SK-N-MC (cell line): ENCODE results near the gene GINS2.

ENCODE experiments used
- DNase-seq: peaks from one replicate; pipeline ENCODE4 v3.0.0-alpha.2; 2011; ENCODE audit warnings: low read depth, low spot score
- H3K27ac ChIP-seq: fragments of 200-600 bp; sonication (generic); 2 replicates; pipeline ENCODE4 v1.5.1; 2016; ENCODE audit warnings: mixed run types
- H3K36me3 ChIP-seq: fragments of 200-600 bp; sonication (generic); 2 replicates; pipeline ENCODE4 v1.6.1; 2017; ENCODE audit warnings: antibody characterized with exemption, low read length, mixed read lengths; ENCODE audit not compliant: insufficient read depth
- H3K4me3 ChIP-seq: fragments of 200-600 bp; sonication (generic); 2 replicates; pipeline ENCODE4 v1.5.1; 2016
- H3K9ac ChIP-seq: fragments of 200-600 bp; sonication (generic); 2 replicates; pipeline ENCODE4 v1.8.0; 2017; ENCODE audit warnings: mixed run types, mixed read lengths; ENCODE audit not compliant: insufficient read length
- H3K9me3 ChIP-seq: fragments of 200-600 bp; sonication (generic); 2 replicates; pipeline ENCODE4 v1.6.1; 2017; ENCODE audit warnings: low read depth, mild to moderate bottlenecking, antibody characterized with exemption, low read length, moderate library complexity, mixed read lengths
- EZH2 ChIP-seq: fragments of 200-600 bp; sonication (generic); IDR thresholded peaks from one replicate; pipeline ENCODE4 v1.6.1; 2017; ENCODE audit warnings: antibody characterized with exemption
- FOXP2 ChIP-seq: optimal IDR thresholded peaks from 2 replicates; pipeline ENCODE3; 2011; ENCODE audit warnings: mild to moderate bottlenecking, moderate library complexity; ENCODE audit not compliant: insufficient read depth; ENCODE audit errors: extremely low read length, control extremely low read depth
- POLR2AphosphoS5 ChIP-seq: IDR thresholded peaks from 2 replicates; pipeline ENCODE4 v1.6.1; 2012; ENCODE audit warnings: mild to moderate bottlenecking, low read depth, low read length, borderline replicate concordance

GINS2 gene

GRCh38 chr16:85668676-85669424, 19.9 kb downstream of the GINS2 start:
- DNase-seq = no peak
- Histone ChIP-seq H3K9me3 (no peaks in the 10 kb centered on the region), H3K9ac (no peak overlapping the region), H3K4me3 (no peak overlapping the region), H3K36me3 (peaks cover 9% of the 10 kb centered on the region), H3K27ac (no peak overlapping the region)
- TF ChIP-seq EZH2 = no peak
- TF ChIP-seq POLR2AphosphoS5 = no peak
- TF ChIP-seq FOXP2 = no peak

GRCh38 chr16:85667841-85668413, 20.8 kb downstream of the GINS2 start:
- no peak overlapping the region for H3K9ac ChIP-seq
- no peak overlapping the region for H3K4me3 ChIP-seq
- H3K27ac ChIP-seq = no peak overlapping the region
- TF ChIP-seq POLR2AphosphoS5 = no peak
- no peak for TF ChIP-seq EZH2
- no peaks in the 10 kb centered on the region for H3K9me3 ChIP-seq
- DNase-seq = no peak
- H3K36me3 ChIP-seq = peaks cover 4% of the 10 kb centered on the region

GRCh38 chr16:85667261-85667660, 21.5 kb downstream of the GINS2 start:
- DNase-seq = no peak
- no peak for TF ChIP-seq POLR2AphosphoS5
- no peak for TF ChIP-seq FOXP2
- TF ChIP-seq EZH2 = no peak
- Histone ChIP-seq H3K9me3 (no peaks in the 10 kb centered on the region), H3K36me3 (no peaks in the 10 kb centered on the region; the same call in 1 of the 2 replicates), H3K4me3 (no peak overlapping the region), H3K27ac (no peak overlapping the region), H3K9ac (no peak overlapping the region)

- no peaks in the 10 kb centered on the region; the same call in 1 of the 2 replicates for H3K36me3 ChIP-seq
- H3K4me3 ChIP-seq = no peak overlapping the region
- TF ChIP-seq EZH2 (no peak), FOXP2 (no peak), POLR2AphosphoS5 (no peak)
- no peaks in the 10 kb centered on the region for H3K9me3 ChIP-seq
- no peak overlapping the region for H3K27ac ChIP-seq
- DNase-seq = no peak
- no peak overlapping the region for H3K9ac ChIP-seq
Measured at GRCh38 chr16:85665929-85666328, 22.8 kb downstream of the GINS2 start.

GRCh38 chr16:85665373-85665740, 23.4 kb downstream of the GINS2 start:
- no peak overlapping the region for H3K9ac ChIP-seq
- H3K36me3 ChIP-seq = no peaks in the 10 kb centered on the region; the same call in 1 of the 2 replicates
- DNase-seq = no peak
- no peak overlapping the region for H3K4me3 ChIP-seq
- no peaks in the 10 kb centered on the region for H3K9me3 ChIP-seq
- no peak overlapping the region for H3K27ac ChIP-seq
- no peak for TF ChIP-seq POLR2AphosphoS5
- no peak for TF ChIP-seq FOXP2
- TF ChIP-seq EZH2 = no peak

GRCh38 chr16:85664580-85665372, 24.0 kb downstream of the GINS2 start:
- Histone ChIP-seq H3K27ac (no peak overlapping the region), H3K9me3 (no peaks in the 10 kb centered on the region), H3K4me3 (no peak overlapping the region), H3K9ac (no peak overlapping the region), H3K36me3 (no peaks in the 10 kb centered on the region; the same call in 1 of the 2 replicates)
- no peak for DNase-seq
- TF ChIP-seq EZH2 (no peak), FOXP2 (no peak), POLR2AphosphoS5 (no peak)

GRCh38 chr16:85663891-85664321, 24.8 kb downstream of the GINS2 start:
- no peak for DNase-seq
- Histone ChIP-seq H3K9me3 (no peaks in the 10 kb centered on the region), H3K4me3 (no peak overlapping the region), H3K36me3 (no peaks in the 10 kb centered on the region; the same call in 1 of the 2 replicates), H3K27ac (no peak overlapping the region), H3K9ac (no peak overlapping the region)
- TF ChIP-seq EZH2 (no peak), POLR2AphosphoS5 (no peak), FOXP2 (no peak)

- H3K9me3 ChIP-seq = no peaks in the 10 kb centered on the region
- no peak overlapping the region for H3K9ac ChIP-seq
- H3K4me3 ChIP-seq = no peak overlapping the region
- H3K36me3 ChIP-seq = no peaks in the 10 kb centered on the region; the same call in 1 of the 2 replicates
- no peak for DNase-seq
- H3K27ac ChIP-seq = no peak overlapping the region
- no peak for TF ChIP-seq FOXP2
- TF ChIP-seq EZH2 = no peak
- TF ChIP-seq POLR2AphosphoS5 = no peak
Measured at GRCh38 chr16:85662976-85663830, 25.6 kb downstream of the GINS2 start.
